Activated naive CD4-positive, alpha-beta T cell treated with anti-CD3 and anti-CD28 coated beads, Interleukin-2, amount 10 ng/mL, durations not matched to agents 7 days and 5 days (primary cell): ENCODE results near the gene MMP24.
A peak's percentile ranks its signal among the peaks of the same experiment; 100 is the strongest.

ENCODE experiments used
- CTCF ChIA-PET: fragments of 350-600 bp; sonication (Branson Sonifier 250); formaldehyde crosslinking; loops from one replicate; lab custom pipeline; 2021; ENCODE audit warnings: antibody characterized with exemption; lab: Charles Lee
- DNase-seq: peaks from one replicate; pipeline ENCODE4 v3.0.0-alpha.2; 2020
- H3K27ac Mint-ChIP-seq: one replicate; pipeline ENCODE4 v1.8.0; 2021; ENCODE audit warnings: mild to moderate bottlenecking, moderate library complexity, mixed read lengths
- H3K27me3 Mint-ChIP-seq: one replicate; pipeline ENCODE4 v1.8.0; 2021; ENCODE audit warnings: mild to moderate bottlenecking, mixed read lengths
- H3K36me3 Mint-ChIP-seq: one replicate; pipeline ENCODE4 v1.8.0; 2021; ENCODE audit warnings: mixed read lengths
- H3K4me1 Mint-ChIP-seq: one replicate; pipeline ENCODE4 v1.8.0; 2021; ENCODE audit warnings: mixed read lengths
- H3K4me3 Mint-ChIP-seq: one replicate; pipeline ENCODE4 v1.8.0; 2021; ENCODE audit warnings: mild to moderate bottlenecking, moderate library complexity, mixed read lengths
- H3K9me3 Mint-ChIP-seq: one replicate; pipeline ENCODE4 v1.8.0; 2021; ENCODE audit warnings: mixed read lengths

MMP24 gene

GRCh38 chr20:35273449-35274171, 47.1 kb downstream of the MMP24 start:
- no peak overlapping the region for H3K4me3 Mint-ChIP-seq
- no peaks in the 10 kb centered on the region for H3K27me3 Mint-ChIP-seq
- H3K9me3 Mint-ChIP-seq: no peaks in the 10 kb centered on the region
- no peak overlapping the region for H3K27ac Mint-ChIP-seq
- H3K4me1 Mint-ChIP-seq: peaks cover 19% of the 10 kb centered on the region
- no peak for DNase-seq
- CTCF ChIA-PET: no interaction called here
- peaks cover 9% of the 10 kb centered on the region for H3K36me3 Mint-ChIP-seq

- DNase-seq: no peak
- no peaks in the 10 kb centered on the region for H3K27me3 Mint-ChIP-seq
- H3K27ac Mint-ChIP-seq: no peak overlapping the region
- no peak overlapping the region for H3K4me3 Mint-ChIP-seq
- CTCF ChIA-PET: interaction anchor here (2.2 kb wide), 1 partner anchor 130 kb away, joined by 8 read pairs; no protein-coding TSS in a partner anchor
- peaks cover 19% of the 10 kb centered on the region for H3K4me1 Mint-ChIP-seq
- H3K36me3 Mint-ChIP-seq: peaks cover 16% of the 10 kb centered on the region
- no peaks in the 10 kb centered on the region for H3K9me3 Mint-ChIP-seq
These were observed 47.9 kb downstream of the MMP24 start for GRCh38 chr20:35274172-35275092.

- no peaks in the 10 kb centered on the region for H3K9me3 Mint-ChIP-seq
- peak overlapping the region; percentile 99 for H3K27ac Mint-ChIP-seq
- no peak for DNase-seq
- CTCF ChIA-PET: interaction anchor here (1.0 to 2.2 kb wide), 3 partner anchors 9 to 131 kb away, joined by 3 to 8 read pairs (median 3); no protein-coding TSS in a partner anchor
- peaks cover 22% of the 10 kb centered on the region for H3K4me1 Mint-ChIP-seq
- H3K36me3 Mint-ChIP-seq: peaks cover 29% of the 10 kb centered on the region
- no peaks in the 10 kb centered on the region for H3K27me3 Mint-ChIP-seq
- H3K4me3 Mint-ChIP-seq: peak overlapping the region; percentile 99
These were observed 49.3 kb downstream of the MMP24 start for GRCh38 chr20:35275741-35276251.

- peaks cover 22% of the 10 kb centered on the region for H3K4me1 Mint-ChIP-seq
- no peaks in the 10 kb centered on the region for H3K27me3 Mint-ChIP-seq
- H3K9me3 Mint-ChIP-seq: no peaks in the 10 kb centered on the region
- DNase-seq: no peak
- H3K36me3 Mint-ChIP-seq: peaks cover 27% of the 10 kb centered on the region
- peak overlapping the region; percentile 99 for H3K27ac Mint-ChIP-seq
- CTCF ChIA-PET: interaction anchor here (1.0 to 2.2 kb wide), 3 partner anchors 10 to 132 kb away, joined by 3 to 8 read pairs (median 3); no protein-coding TSS in a partner anchor
- peak overlapping the region; percentile 99 for H3K4me3 Mint-ChIP-seq
These were observed 49.9 kb downstream of the MMP24 start for GRCh38 chr20:35276408-35276807.

GRCh38 chr20:35277127-35277526, 50.6 kb downstream of the MMP24 start:
- no peak for DNase-seq
- CTCF ChIA-PET: interaction anchor here (1.0 to 1.6 kb wide), 4 partner anchors 8 to 131 kb away, joined by 3 to 5 read pairs (median 4); partner anchors contain the start of gene EDEM2
- H3K4me1 Mint-ChIP-seq: peaks cover 23% of the 10 kb centered on the region
- peaks cover 32% of the 10 kb centered on the region for H3K36me3 Mint-ChIP-seq
- H3K9me3 Mint-ChIP-seq: no peaks in the 10 kb centered on the region
- H3K27me3 Mint-ChIP-seq: no peaks in the 10 kb centered on the region
- H3K4me3 Mint-ChIP-seq: peak overlapping the region; percentile 99
- peak overlapping the region; percentile 99 for H3K27ac Mint-ChIP-seq

GRCh38 chr20:35277531-35278395, 51.3 kb downstream of the MMP24 start, which contains the start of gene MMP24OS:
MMP24OS (minus strand) TSS chr20:35278122; CDS start chr20:35277929, 193 bp downstream.
- peaks cover 36% of the 10 kb centered on the region for H3K36me3 Mint-ChIP-seq
- CTCF ChIA-PET: interaction anchor here (0.6 to 1.6 kb wide), 4 partner anchors 9 to 133 kb away, joined by 3 to 5 read pairs (median 4); partner anchors contain the start of gene EDEM2
- H3K27me3 Mint-ChIP-seq: no peaks in the 10 kb centered on the region
- peak within 1 kb of the TSS; percentile 99 for H3K27ac Mint-ChIP-seq
- DNase-seq: peak; percentile 95
- no peaks in the 10 kb centered on the region for H3K9me3 Mint-ChIP-seq
- peaks cover 28% of the 10 kb centered on the region for H3K4me1 Mint-ChIP-seq
- H3K4me3 Mint-ChIP-seq: peak within 1 kb of the TSS; percentile 99

- Mint-ChIP-seq H3K4me1 (peaks cover 37% of the 10 kb centered on the region), H3K9me3 (no peaks in the 10 kb centered on the region), H3K27me3 (no peaks in the 10 kb centered on the region), H3K4me3 (no peak overlapping the region), H3K36me3 (peaks cover 43% of the 10 kb centered on the region), H3K27ac (peak overlapping the region; percentile 99)
- DNase-seq: no peak
- CTCF ChIA-PET: no interaction called here
These were observed 52.5 kb downstream of the MMP24 start for GRCh38 chr20:35279040-35279439.

GRCh38 chr20:35279533-35280174, 53.2 kb downstream of the MMP24 start:
- Mint-ChIP-seq H3K36me3 (peaks cover 43% of the 10 kb centered on the region), H3K4me3 (no peak overlapping the region), H3K4me1 (peaks cover 38% of the 10 kb centered on the region), H3K9me3 (no peaks in the 10 kb centered on the region), H3K27me3 (no peaks in the 10 kb centered on the region), H3K27ac (peak overlapping the region; percentile 99)
- CTCF ChIA-PET: no interaction called here
- DNase-seq: no peak

- CTCF ChIA-PET: no interaction called here
- Mint-ChIP-seq H3K36me3 (peaks cover 43% of the 10 kb centered on the region), H3K27ac (no peak overlapping the region), H3K9me3 (no peaks in the 10 kb centered on the region), H3K4me1 (peaks cover 45% of the 10 kb centered on the region), H3K4me3 (no peak overlapping the region), H3K27me3 (no peaks in the 10 kb centered on the region)
- DNase-seq: no peak
These were observed 54.0 kb downstream of the MMP24 start for GRCh38 chr20:35280523-35280922.

- CTCF ChIA-PET: no interaction called here
- DNase-seq: no peak
- H3K9me3 Mint-ChIP-seq: no peaks in the 10 kb centered on the region
- H3K4me3 Mint-ChIP-seq: no peak overlapping the region
- H3K27ac Mint-ChIP-seq: peak overlapping the region; percentile 14
- H3K36me3 Mint-ChIP-seq: peaks cover 43% of the 10 kb centered on the region
- no peaks in the 10 kb centered on the region for H3K27me3 Mint-ChIP-seq
- peaks cover 45% of the 10 kb centered on the region for H3K4me1 Mint-ChIP-seq
These were observed 55.1 kb downstream of the MMP24 start for GRCh38 chr20:35281506-35282101.

- Mint-ChIP-seq H3K27ac (peak overlapping the region; percentile 89), H3K4me3 (peak overlapping the region; percentile 81), H3K36me3 (peaks cover 35% of the 10 kb centered on the region), H3K27me3 (peaks cover 9% of the 10 kb centered on the region), H3K9me3 (no peaks in the 10 kb centered on the region), H3K4me1 (peaks cover 32% of the 10 kb centered on the region)
- CTCF ChIA-PET: interaction anchor here (0.6 to 1.7 kb wide), 6 partner anchors 9 to 878 kb away, joined by 3 to 8 read pairs (median 3); no protein-coding TSS in a partner anchor
- DNase-seq: peak; percentile 59
These were observed 57.2 kb downstream of the MMP24 start for GRCh38 chr20:35283441-35284266.
